NCI-H345 treated with DMSO at 0.1 percent for 48 hours (cell line): Measurements from ENCODE around the gene LETMD1.

ENCODE experiments used
- DNase-seq: peaks from one replicate; lab custom pipeline; 2025; ENCODE audit not compliant: unreplicated experiment; lab: John Stamatoyannopoulos, UW

LETMD1 gene

GRCh38 chr12:51025836-51026638 is 22.1 kb upstream of the LETMD1 start, which contains the start of gene SLC11A2:
SLC11A2 (minus strand) TSS chr12:51026384; CDS start chr12:51010728, 15,656 bp downstream.
- peak; percentile 34 for DNase-seq

GRCh38 chr12:51027342-51027835 is 20.7 kb upstream of the LETMD1 start:
- no peak for DNase-seq

GRCh38 chr12:51028126-51028812 is 19.9 kb upstream of the LETMD1 start:
- DNase-seq: no peak

- no peak for DNase-seq
Measured at GRCh38 chr12:51028813-51029150, 19.3 kb upstream of the LETMD1 start.

- no peak for DNase-seq
Measured at GRCh38 chr12:51033048-51033447, 15.1 kb upstream of the LETMD1 start.

- DNase-seq: no peak
Measured at GRCh38 chr12:51033457-51034089, 14.6 kb upstream of the LETMD1 start.

GRCh38 chr12:51036279-51036678 is 11.8 kb upstream of the LETMD1 start:
- DNase-seq: no peak

GRCh38 chr12:51048661-51049251 is 629 bp downstream of the LETMD1 start:
- DNase-seq: no peak

- no peak for DNase-seq
Measured at GRCh38 chr12:51049525-51049924, 1.4 kb downstream of the LETMD1 start.

GRCh38 chr12:51051787-51052186 is 3.7 kb downstream of the LETMD1 start:
- no peak for DNase-seq

GRCh38 chr12:51055060-51055459 is 6.9 kb downstream of the LETMD1 start:
- DNase-seq: no peak

- no peak for DNase-seq
Measured at GRCh38 chr12:51056242-51056641, 8.1 kb downstream of the LETMD1 start.

GRCh38 chr12:51059086-51059485 is 11.0 kb downstream of the LETMD1 start:
- DNase-seq: no peak

GRCh38 chr12:51062631-51063397 is 14.7 kb downstream of the LETMD1 start:
- DNase-seq: no peak

GRCh38 chr12:51065530-51065929 is 17.4 kb downstream of the LETMD1 start:
- DNase-seq: no peak

GRCh38 chr12:51067229-51067628 is 19.1 kb downstream of the LETMD1 start:
- no peak for DNase-seq

GRCh38 chr12:51067771-51068170 is 19.6 kb downstream of the LETMD1 start:
- DNase-seq: no peak

GRCh38 chr12:51070004-51070403 is 21.9 kb downstream of the LETMD1 start:
- no peak for DNase-seq

- no peak for DNase-seq
Measured at GRCh38 chr12:51071663-51072062, 23.5 kb downstream of the LETMD1 start.

GRCh38 chr12:51075390-51075789 is 27.3 kb downstream of the LETMD1 start:
- no peak for DNase-seq
